Activated CD4-positive, CD25-positive, alpha-beta regulatory T cell treated with anti-CD3 and anti-CD28 coated beads, Interleukin-2, amount 50 U/mL, for 24 hours (primary cell): Measurements from ENCODE around the gene CCDC142.
A peak's percentile ranks its signal among the peaks of the same experiment; 100 is the strongest.

Experiments
- ATAC-seq, 2 donors: fragments of 150-1000 bp; cut with Tn5 transposase; one replicate each; pipeline ENCODE4 v1.10.0; 2021; ENCODE audit warnings: mild to moderate bottlenecking in 1 of 2, moderate library complexity in 1 of 2

The CCDC142 gene

GRCh38 chr2:74441170-74441689, 41.6 kb downstream of the CCDC142 start:
- no peak for ATAC-seq

GRCh38 chr2:74440378-74441169, 42.2 kb downstream of the CCDC142 start:
- ATAC-seq = peak; percentile 79 to 84

- no peak for ATAC-seq
Observed at GRCh38 chr2:74439803-74440377, 42.9 kb downstream of the CCDC142 start.

- no peak for ATAC-seq
Observed at GRCh38 chr2:74439373-74439772, 43.4 kb downstream of the CCDC142 start.

DNA sequence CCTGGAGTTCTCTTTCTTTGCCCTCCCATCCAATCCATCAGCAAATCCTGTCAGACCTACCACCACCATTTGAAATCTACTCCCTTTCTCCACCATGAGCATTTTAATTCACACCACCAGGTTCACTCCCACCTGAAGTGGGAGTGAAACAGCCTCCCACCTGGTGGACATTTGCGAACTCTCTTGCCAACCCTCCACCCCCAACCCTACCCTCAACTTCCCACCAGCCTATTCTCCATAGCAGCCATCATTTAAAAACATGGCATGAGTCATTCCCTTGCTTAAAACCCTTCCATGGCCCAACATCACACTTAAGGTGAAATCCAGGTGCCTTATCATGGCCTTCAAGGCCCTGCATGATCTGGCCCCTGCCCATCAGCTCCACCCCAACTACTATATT, 44.5 kb downstream of the CCDC142 start:
- no peak for ATAC-seq

DNA sequence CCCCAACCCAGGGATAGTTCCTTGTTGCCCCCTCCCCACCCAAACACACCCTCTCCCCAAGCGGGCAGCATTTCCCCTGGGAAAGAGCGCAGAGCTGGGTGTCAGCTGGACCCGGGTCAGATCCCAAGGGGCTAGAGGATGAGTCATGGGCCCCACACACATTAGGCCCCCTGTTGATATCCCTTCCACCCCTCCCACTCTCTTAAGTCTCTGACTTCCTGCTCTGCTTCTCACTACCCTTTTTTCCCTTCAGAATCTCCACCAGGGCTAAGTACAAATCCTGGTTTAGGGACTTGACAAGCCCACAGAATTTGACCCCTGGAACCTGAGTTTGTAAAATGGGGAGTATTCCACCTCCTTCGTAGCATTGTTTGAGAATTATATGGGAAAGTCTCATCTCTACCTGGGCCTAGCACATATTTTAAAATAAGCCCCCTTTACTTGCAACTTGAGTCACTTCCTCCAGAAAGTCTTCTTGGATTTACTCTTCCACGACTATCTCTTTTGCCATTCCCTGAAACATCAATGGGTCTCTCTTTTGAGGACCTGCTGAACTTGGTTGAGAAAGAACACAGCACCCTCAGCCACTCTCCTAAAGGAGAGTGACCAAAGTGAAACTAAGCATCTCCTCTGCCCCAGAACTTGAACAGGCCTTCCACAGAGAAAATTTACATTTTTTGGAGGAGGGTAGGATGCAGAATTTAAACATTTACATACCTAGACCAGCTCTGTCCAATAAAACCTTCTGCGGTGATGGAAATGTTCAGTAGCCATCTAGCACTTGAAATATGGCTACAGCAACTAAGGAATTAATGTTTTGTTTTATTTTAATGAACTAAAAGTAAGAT, 45.7 kb downstream of the CCDC142 start:
- no peak for ATAC-seq

GRCh38 chr2:74436111-74436805, 46.5 kb downstream of the CCDC142 start:
- no peak for ATAC-seq

DNA sequence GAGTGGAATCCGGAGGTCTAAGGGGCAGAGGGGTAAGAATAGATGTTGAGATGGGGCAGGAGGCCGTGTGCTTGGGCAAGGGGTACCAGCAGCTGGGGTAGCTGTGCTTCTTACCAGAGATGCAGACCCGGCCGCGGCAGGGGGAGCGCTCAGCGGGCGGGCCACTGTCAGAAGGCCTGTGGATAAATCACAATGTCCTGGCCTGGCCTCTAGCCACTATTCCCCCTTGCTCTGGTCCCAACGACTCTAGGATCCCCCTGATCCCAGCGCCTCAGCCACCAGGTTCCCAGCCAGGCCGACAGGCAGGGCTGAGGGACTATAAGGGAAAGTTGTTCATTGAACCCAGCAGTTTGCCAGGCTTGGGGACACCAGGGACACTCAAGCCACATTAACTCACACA, 52.3 kb downstream of the CCDC142 start:
- no peak for ATAC-seq

DNA sequence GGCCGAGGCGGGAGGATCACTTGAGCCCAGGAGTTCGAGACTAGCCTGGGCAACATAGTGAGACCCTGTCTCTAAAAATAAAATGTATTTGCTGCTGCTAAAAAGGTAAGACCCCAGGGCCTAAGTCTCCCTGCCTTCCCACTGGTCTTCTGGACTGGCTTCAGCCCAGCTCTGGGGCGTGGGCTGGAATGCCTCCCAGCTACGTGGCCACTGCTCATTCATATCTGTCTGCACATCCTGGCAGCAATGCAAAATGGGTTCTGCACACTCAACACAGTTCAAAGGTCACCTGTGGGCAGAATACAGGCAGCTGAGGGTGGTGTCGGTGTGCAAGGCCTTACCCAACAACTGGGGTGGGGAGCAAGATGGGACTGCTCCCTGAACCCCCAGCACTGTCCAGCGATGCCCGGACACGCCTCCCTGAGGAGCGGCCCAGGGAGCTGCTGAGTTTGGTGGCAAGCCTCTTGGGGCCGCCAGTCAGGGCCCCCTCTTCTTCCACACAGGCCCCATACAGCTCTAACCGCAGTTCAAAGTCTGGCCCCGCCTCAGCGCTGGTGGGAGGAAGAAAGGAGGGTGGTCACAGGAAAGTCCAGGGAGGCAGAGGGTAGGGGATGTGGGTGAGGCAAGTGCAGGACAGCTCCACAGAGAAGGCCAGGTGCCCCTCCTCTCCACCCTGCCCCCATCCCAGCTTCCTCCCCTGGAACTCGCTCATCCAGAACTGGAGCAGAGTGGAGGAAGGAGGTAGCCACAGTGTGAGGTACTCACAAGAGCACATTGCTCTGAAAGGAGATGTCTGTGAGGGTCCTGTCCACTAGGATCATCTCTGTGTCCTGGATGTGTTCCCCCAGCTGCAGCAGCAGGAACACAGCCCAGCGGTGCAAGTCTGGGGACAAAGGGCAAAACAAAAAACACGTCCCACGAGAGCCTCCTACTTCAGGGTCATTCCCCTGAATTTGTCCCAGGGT, 53.0 kb downstream of the CCDC142 start:
- ATAC-seq = no peak

DNA sequence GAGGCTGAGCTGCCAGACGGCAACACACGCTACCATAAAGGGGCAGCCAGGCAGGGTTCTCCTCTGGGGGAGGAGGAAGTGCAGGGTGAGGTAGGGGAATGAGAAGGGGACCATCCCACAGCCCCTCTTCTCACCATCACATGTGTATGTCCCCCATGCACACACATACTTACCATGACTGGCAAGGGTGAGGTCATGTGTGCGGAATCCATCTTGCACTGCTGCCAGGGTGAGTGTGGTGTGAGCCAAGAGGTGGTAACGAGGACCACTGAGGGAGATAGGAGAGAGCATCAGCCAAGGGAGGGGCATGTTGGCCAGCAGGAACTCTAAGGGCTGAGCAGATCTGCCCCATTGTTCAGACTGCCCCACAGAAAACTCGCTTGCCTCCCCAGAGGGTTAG, 54.1 kb downstream of the CCDC142 start:
- ATAC-seq = no peak

DNA sequence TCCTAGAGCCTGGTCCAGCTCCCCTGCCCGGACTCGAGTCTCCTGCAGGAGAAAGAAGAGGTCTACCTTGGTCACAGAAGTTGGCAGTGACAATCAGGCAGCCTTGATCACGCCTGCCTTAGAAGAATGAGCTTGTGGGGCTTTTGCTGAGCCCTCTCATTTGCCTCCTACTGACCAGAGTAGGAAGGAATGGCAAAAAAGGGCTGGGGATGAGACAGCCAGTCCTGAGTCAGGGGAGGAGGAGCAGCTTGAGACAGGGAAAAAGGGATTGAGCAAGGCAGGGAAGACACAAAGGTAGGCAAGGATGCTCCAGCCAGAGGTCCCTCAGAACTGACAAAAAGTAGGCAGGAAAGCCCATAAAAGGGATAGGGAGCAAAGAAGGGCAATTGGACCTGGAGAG, 55.2 kb downstream of the CCDC142 start:
- no peak for ATAC-seq

DNA sequence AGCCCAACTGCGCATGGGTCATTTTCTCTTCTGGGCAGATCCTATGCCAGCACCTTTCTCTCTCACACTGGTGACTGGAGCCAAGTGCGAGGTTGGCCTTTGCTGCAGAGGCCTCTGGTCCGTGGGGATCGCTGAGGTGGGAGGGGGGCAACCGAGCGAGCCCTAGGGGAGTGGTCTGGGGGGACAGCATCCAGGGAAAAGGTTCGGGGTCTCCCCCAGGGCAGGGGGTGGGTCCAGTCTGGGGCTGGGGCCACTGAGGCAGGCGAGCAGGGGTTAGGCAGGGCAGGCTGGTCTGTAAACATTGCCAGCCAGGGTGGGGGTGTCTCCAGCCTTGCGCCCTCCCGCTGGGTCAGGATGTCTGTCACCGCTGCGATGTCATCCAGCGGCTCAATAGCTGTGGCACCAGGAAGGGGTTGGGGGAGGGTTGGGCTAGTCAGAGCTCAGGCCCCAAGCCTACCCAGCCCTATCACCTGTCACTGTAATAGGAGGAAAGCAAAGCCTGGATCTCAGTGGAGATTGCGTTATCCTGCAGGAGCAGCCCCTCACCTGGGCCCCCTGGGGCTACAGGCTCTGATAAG, 56.5 kb downstream of the CCDC142 start:
- no peak for ATAC-seq

DNA sequence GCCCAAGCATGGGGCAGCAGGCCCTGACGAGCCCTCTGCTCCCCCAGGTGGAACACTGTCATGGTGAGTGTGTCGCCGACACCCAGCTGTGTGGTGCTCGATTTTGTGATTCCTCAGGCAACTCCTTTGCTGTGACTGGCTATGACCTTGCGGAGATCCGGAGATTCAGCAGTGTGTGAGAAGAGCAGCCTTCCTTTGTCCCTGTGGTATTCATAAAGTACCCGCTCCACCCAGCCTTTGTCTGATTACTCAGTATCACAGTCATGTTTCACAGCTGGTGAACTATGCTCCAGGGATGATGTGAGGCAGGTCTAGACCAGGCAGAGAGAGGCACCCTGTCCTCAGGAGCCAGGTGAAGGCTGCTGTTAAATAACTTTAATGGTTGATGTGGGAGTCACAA, 57.3 kb downstream of the CCDC142 start:
- ATAC-seq = no peak

DNA sequence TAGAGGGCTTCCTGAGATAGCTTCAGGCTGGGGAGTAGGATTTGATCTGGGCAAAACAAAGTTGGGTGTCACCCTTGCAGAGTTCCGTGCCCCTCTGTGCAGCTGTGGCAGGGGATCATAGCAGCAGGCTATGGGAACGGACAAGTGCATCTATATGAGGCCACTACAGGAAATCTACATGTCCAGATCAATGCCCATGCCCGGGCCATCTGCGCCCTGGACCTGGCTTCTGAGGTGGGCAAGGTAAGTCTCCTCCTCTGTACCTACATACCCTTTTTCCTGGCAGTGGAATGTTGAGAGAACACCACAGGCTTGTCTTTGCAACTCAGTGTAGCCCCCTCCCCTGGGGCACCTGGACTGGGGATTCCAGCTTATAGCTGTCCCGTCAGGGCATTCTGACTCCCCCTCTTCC, 57.8 kb downstream of the CCDC142 start:
- ATAC-seq = no peak

DNA sequence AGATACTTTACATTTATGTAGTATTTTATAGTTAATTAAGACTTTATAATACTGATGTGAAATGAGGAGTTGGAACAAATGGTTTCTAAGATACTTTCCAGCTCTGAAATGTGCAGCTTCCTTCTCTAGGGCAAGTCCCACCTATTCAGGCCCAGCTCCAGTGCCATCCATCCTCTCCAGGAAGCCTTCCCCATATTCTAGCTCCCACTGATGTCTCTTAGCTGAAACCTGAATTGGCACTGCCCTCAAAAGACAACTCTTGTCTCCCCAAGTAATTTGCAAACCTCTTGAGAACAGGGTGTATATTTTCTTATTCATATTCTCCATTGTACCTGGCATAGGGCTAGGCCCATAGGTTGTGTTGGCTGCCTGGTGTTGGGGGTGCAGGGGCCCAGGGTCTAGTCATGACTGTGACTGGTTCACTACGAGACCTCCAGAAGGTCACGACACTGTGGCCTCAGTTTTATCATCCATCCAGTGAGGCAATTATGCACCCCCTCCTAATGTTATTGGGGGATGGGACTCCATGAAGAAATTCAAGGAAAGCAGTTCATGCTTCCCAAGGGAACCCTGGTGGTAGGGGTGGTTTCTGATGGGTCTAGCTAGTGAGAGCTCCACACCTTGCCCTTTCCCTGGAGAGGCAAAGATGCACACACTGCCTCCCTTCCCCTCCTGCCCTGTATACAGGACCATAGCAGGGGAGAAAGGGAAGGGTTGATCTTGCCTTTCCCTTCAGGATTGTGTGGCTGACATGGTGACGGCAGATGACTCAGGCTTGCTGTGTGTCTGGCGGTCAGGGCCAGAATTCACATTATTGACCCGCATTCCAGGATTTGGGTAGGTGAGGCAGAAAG, 58.4 kb downstream of the CCDC142 start:
- no peak for ATAC-seq
